HUES48 (cell line): ENCODE data around the gene SLC26A11.

Source experiments
- H3K27ac ChIP-seq: one replicate; pipeline ENCODE4 v1.7.0; 2013; ENCODE audit warnings: low read depth, low read length, inconsistent platforms
- H3K27me3 ChIP-seq: 2 replicates; pipeline ENCODE4 v1.6.1; 2013; ENCODE audit warnings: mild to moderate bottlenecking, low read length; ENCODE audit not compliant: control insufficient read depth, insufficient read depth
- H3K36me3 ChIP-seq: 2 replicates; pipeline ENCODE4 v1.6.1; 2013; ENCODE audit warnings: low read length; ENCODE audit not compliant: control insufficient read depth, insufficient read depth
- H3K4me1 ChIP-seq: 2 replicates; pipeline ENCODE4 v1.6.1; 2013; ENCODE audit warnings: mild to moderate bottlenecking, low read length; ENCODE audit not compliant: control insufficient read depth, insufficient read depth
- H3K4me3 ChIP-seq: 2 replicates; pipeline ENCODE4 v1.5.1; 2013; ENCODE audit warnings: mild to moderate bottlenecking, low read depth, low read length
- H3K9ac ChIP-seq: 2 replicates; pipeline ENCODE4 v1.6.1; 2013; ENCODE audit warnings: mild to moderate bottlenecking, low read depth, low read length, moderate library complexity
- H3K9me3 ChIP-seq: 2 replicates; pipeline ENCODE4 v1.6.1; 2013; ENCODE audit warnings: low read length; ENCODE audit not compliant: control insufficient read depth, insufficient read depth

Gene SLC26A11

GRCh38 chr17:80287038-80287437 is 66.8 kb downstream of the SLC26A11 start:
- Histone ChIP-seq H3K9ac (no peak overlapping the region), H3K36me3 (peaks cover 30% of the 10 kb centered on the region)

GRCh38 chr17:80287806-80288567 is 67.8 kb downstream of the SLC26A11 start:
- peaks cover 37% of the 10 kb centered on the region for H3K36me3 ChIP-seq
- no peak overlapping the region for H3K9ac ChIP-seq
- H3K27me3 ChIP-seq: no peaks in the 10 kb centered on the region
- 0 out of 2 replicates have a peak, but pooled peaks cover 4% of the 10 kb centered on the region for H3K4me1 ChIP-seq
- H3K9me3 ChIP-seq: no peaks in the 10 kb centered on the region
- no peak overlapping the region for H3K27ac ChIP-seq
- H3K4me3 ChIP-seq: no peak overlapping the region

More at GRCh38 chr17:80287038-80287437, 66.8 kb downstream of the SLC26A11 start:
- H3K27ac ChIP-seq: no peak overlapping the region
- no peaks in the 10 kb centered on the region for H3K9me3 ChIP-seq
- H3K4me3 ChIP-seq: no peak overlapping the region
- no peaks in the 10 kb centered on the region for H3K27me3 ChIP-seq
- H3K4me1 ChIP-seq: 0 out of 2 replicates have a peak, but pooled peaks cover 4% of the 10 kb centered on the region

GRCh38 chr17:80289616-80290015 is 69.4 kb downstream of the SLC26A11 start:
- Histone ChIP-seq H3K9me3 (no peaks in the 10 kb centered on the region), H3K4me3 (no peak overlapping the region), H3K27ac (no peak overlapping the region), H3K36me3 (peaks cover 45% of the 10 kb centered on the region), H3K9ac (no peak overlapping the region), H3K4me1 (no peaks in the 10 kb centered on the region), H3K27me3 (no peaks in the 10 kb centered on the region)

GRCh38 chr17:80290156-80290555 is 69.9 kb downstream of the SLC26A11 start:
- no peak overlapping the region for H3K4me3 ChIP-seq
- H3K27me3 ChIP-seq: no peaks in the 10 kb centered on the region
- no peak overlapping the region for H3K9ac ChIP-seq
- no peaks in the 10 kb centered on the region for H3K4me1 ChIP-seq
- no peak overlapping the region for H3K27ac ChIP-seq
- H3K36me3 ChIP-seq: peaks cover 50% of the 10 kb centered on the region
- H3K9me3 ChIP-seq: no peaks in the 10 kb centered on the region

DNA sequence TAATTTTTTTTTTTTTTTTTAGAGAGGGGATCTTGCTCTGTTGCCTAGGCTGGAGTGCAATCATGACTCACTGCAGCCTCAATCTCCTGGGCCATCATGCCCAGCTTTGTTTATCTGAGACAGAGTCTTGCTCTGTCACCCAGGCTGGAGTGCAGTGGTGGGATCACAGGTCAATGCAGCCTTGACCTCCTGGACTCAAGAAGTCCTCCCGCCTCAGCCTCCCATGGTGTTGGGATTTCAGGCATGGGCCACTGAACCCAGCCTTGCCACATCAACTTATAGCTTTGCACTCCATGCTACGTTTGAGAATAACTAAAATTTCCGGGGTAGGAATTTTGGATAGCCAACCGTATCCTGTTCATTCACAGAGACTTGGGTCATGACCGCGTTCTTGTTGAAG is 71.0 kb downstream of the SLC26A11 start:
- H3K4me3 ChIP-seq: no peak overlapping the region
- no peak overlapping the region for H3K9ac ChIP-seq
- peaks cover 61% of the 10 kb centered on the region for H3K36me3 ChIP-seq
- H3K4me1 ChIP-seq: no peaks in the 10 kb centered on the region
- H3K27ac ChIP-seq: no peak overlapping the region
- no peaks in the 10 kb centered on the region for H3K9me3 ChIP-seq
- no peaks in the 10 kb centered on the region for H3K27me3 ChIP-seq

- H3K36me3 ChIP-seq: peaks cover 68% of the 10 kb centered on the region
- H3K27me3 ChIP-seq: no peaks in the 10 kb centered on the region
- H3K27ac ChIP-seq: no peak overlapping the region
- H3K9me3 ChIP-seq: no peaks in the 10 kb centered on the region
- no peak overlapping the region for H3K4me3 ChIP-seq
- H3K4me1 ChIP-seq: no peaks in the 10 kb centered on the region
- H3K9ac ChIP-seq: no peak overlapping the region
Observed at GRCh38 chr17:80291691-80292487, 71.7 kb downstream of the SLC26A11 start.

GRCh38 chr17:80292521-80292971 is 72.3 kb downstream of the SLC26A11 start:
- Histone ChIP-seq H3K27ac (no peak overlapping the region), H3K9me3 (no peaks in the 10 kb centered on the region), H3K4me3 (no peak overlapping the region), H3K4me1 (no peaks in the 10 kb centered on the region), H3K27me3 (no peaks in the 10 kb centered on the region), H3K36me3 (peaks cover 68% of the 10 kb centered on the region), H3K9ac (no peak overlapping the region)

GRCh38 chr17:80294210-80294609 is 74.0 kb downstream of the SLC26A11 start:
- Histone ChIP-seq H3K9me3 (no peaks in the 10 kb centered on the region), H3K4me3 (no peak overlapping the region), H3K4me1 (no peaks in the 10 kb centered on the region), H3K36me3 (peaks cover 75% of the 10 kb centered on the region), H3K9ac (no peak overlapping the region), H3K27ac (no peak overlapping the region), H3K27me3 (no peaks in the 10 kb centered on the region)

- H3K9me3 ChIP-seq: no peaks in the 10 kb centered on the region
- H3K36me3 ChIP-seq: peaks cover 73% of the 10 kb centered on the region
- H3K27ac ChIP-seq: no peak overlapping the region
- no peaks in the 10 kb centered on the region for H3K4me1 ChIP-seq
- no peaks in the 10 kb centered on the region for H3K27me3 ChIP-seq
- no peak overlapping the region for H3K4me3 ChIP-seq
- H3K9ac ChIP-seq: no peak overlapping the region
Observed at GRCh38 chr17:80294653-80295052, 74.4 kb downstream of the SLC26A11 start.

DNA sequence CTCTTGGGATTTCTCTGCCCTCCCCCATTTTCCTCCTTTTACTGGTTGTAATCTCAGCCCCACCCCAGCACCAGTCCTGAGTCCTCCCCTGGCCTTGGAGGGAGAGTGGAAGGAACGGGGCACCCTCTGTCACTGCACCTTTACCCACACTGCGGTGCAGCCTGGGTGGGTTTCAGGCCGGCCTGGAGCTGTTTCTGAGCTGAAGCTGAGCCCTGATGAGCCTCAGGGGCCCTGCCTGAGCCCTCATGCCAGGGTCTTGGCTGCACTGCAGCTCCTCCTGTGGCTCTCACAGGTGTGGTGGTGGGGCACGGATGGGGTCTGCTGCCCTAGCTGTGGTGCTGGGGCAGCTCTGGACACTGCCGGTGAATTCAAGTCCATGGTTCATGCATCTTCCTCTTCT is 74.9 kb downstream of the SLC26A11 start:
- H3K27me3 ChIP-seq: no peaks in the 10 kb centered on the region
- peaks cover 73% of the 10 kb centered on the region for H3K36me3 ChIP-seq
- H3K9me3 ChIP-seq: no peaks in the 10 kb centered on the region
- H3K27ac ChIP-seq: no peak overlapping the region
- no peak overlapping the region for H3K4me3 ChIP-seq
- no peaks in the 10 kb centered on the region for H3K4me1 ChIP-seq
- H3K9ac ChIP-seq: no peak overlapping the region

- no peak overlapping the region for H3K9ac ChIP-seq
Observed at GRCh38 chr17:80295559-80295958, 75.3 kb downstream of the SLC26A11 start.

More at GRCh38 chr17:80295559-80295958, 75.3 kb downstream of the SLC26A11 start:
- H3K36me3 ChIP-seq: peaks cover 69% of the 10 kb centered on the region
- no peaks in the 10 kb centered on the region for H3K4me1 ChIP-seq
- H3K4me3 ChIP-seq: no peak overlapping the region
- no peaks in the 10 kb centered on the region for H3K27me3 ChIP-seq
- H3K27ac ChIP-seq: no peak overlapping the region
- H3K9me3 ChIP-seq: no peaks in the 10 kb centered on the region
